ENCODE results near the gene CPSF6.
"Not testable (repeated sequence)": the region's sequence is repeated elsewhere in the genome, so short reads cannot be mapped to it uniquely, and the experiment has no call there.

CPSF6 gene

GRCh38 chr12:69239352-69239921 is at the start of gene CPSF6:
TSS of gene CPSF6 (plus strand) at chr12:69239569. CDS start at chr12:69239647, 78 bp downstream.
- Histone ChIP-seq H3K79me2 (ENCODE audit: low read length) (peaks cover 46% of the 10 kb centered on the region), H3F3A (ENCODE audit: insufficient read depth, low read length) (peaks cover 30% of the 10 kb centered on the region)
- TF ChIP-seq CTCF (IDR thresholded peaks at IDR 0.05; ENCODE audit: low read length) (no peak), EZH2phosphoT487 (IDR thresholded peaks at IDR 0.05; ENCODE audit: low read length) (no peak), EZH2 (optimal IDR thresholded peaks at IDR 0.05; ENCODE audit: low read depth, low read length) (no peak)

GRCh38 chr12:69196302-69197288 is 42.8 kb upstream of the CPSF6 start:
- Histone ChIP-seq H3K9ac (ENCODE audit: low read length) (no peak overlapping the region), H3F3A (ENCODE audit: insufficient read depth, low read length) (no peaks in the 10 kb centered on the region), H3K79me2 (ENCODE audit: low read length) (no peaks in the 10 kb centered on the region), H3K4me2 (ENCODE audit: low read depth, low read length) (no peak overlapping the region), H3K27me3 (replicated peaks; ENCODE audit: insufficient read depth, low read length) (no peaks in the 10 kb centered on the region), H3K36me3 (replicated peaks; ENCODE audit: insufficient read depth, low read length) (no peaks in the 10 kb centered on the region), H3K9me2 (replicated peaks; ENCODE audit: insufficient read depth, low read length) (no peaks in the 10 kb centered on the region), H3K27ac (ENCODE audit: low read length) (no peak overlapping the region), H4K20me1 (ENCODE audit: insufficient read depth, low read length) (no peaks in the 10 kb centered on the region), H3K4me3 (ENCODE audit: low read length) (no peak overlapping the region), H3K4me1 (ENCODE audit: low read length) (no peaks in the 10 kb centered on the region), H2AFZ (ENCODE audit: low read length) (no peak overlapping the region), H3K9me3 (replicated peaks; ENCODE audit: insufficient read depth, low read length) (no peaks in the 10 kb centered on the region)
- no peak for DNase-seq
- TF ChIP-seq CTCF (IDR thresholded peaks at IDR 0.05; ENCODE audit: low read length) (peak; percentile 39), EZH2phosphoT487 (IDR thresholded peaks at IDR 0.05; ENCODE audit: low read length) (no peak)

More at GRCh38 chr12:69239352-69239921, at the start of gene CPSF6:
- Histone ChIP-seq H2AFZ (ENCODE audit: low read length) (peak within 1 kb of the TSS; percentile 86), H3K4me2 (ENCODE audit: low read depth, low read length) (peak within 1 kb of the TSS; percentile 99), H3K27ac (ENCODE audit: low read length) (peak within 1 kb of the TSS; percentile 92), H3K4me3 (ENCODE audit: low read length) (peak within 1 kb of the TSS; percentile 85), H3K9me2 (replicated peaks; ENCODE audit: insufficient read depth, low read length) (no peaks in the 10 kb centered on the region), H3K9me3 (replicated peaks; ENCODE audit: insufficient read depth, low read length) (no peaks in the 10 kb centered on the region), H3K4me1 (ENCODE audit: low read length) (peaks cover 35% of the 10 kb centered on the region), H3K36me3 (replicated peaks; ENCODE audit: insufficient read depth, low read length) (no peaks in the 10 kb centered on the region; the same call in 1 of the 2 replicates), H4K20me1 (ENCODE audit: insufficient read depth, low read length) (peaks cover 29% of the 10 kb centered on the region), H3K9ac (ENCODE audit: low read length) (peak within 1 kb of the TSS; percentile 91), H3K27me3 (replicated peaks; ENCODE audit: insufficient read depth, low read length) (no peaks in the 10 kb centered on the region)
- DNase-seq, result peak; percentile 96

- H3K9me3 ChIP-seq (replicated peaks; ENCODE audit: insufficient read depth, low read length); H3K27me3 ChIP-seq (replicated peaks; ENCODE audit: insufficient read depth, low read length); H3K4me2 ChIP-seq (ENCODE audit: low read depth, low read length); H3K36me3 ChIP-seq (replicated peaks; ENCODE audit: insufficient read depth, low read length); H2AFZ ChIP-seq (ENCODE audit: low read length); DNase-seq; H3K9me2 ChIP-seq (replicated peaks; ENCODE audit: insufficient read depth, low read length); H3F3A ChIP-seq (ENCODE audit: insufficient read depth, low read length); H3K79me2 ChIP-seq (ENCODE audit: low read length); H3K4me1 ChIP-seq (ENCODE audit: low read length); H3K27ac ChIP-seq (ENCODE audit: low read length); H3K4me3 ChIP-seq (ENCODE audit: low read length); H3K9ac ChIP-seq (ENCODE audit: low read length); H4K20me1 ChIP-seq (ENCODE audit: insufficient read depth, low read length): not testable (repeated sequence)
Observed at GRCh38 chr12:69199976-69200375, 39.4 kb upstream of the CPSF6 start.
